SK-N-SH (cell line): Measurements from ENCODE around the gene MAPK8IP3.

Experiments
- EP300 ChIP-seq, 2 experiments: IDR thresholded peaks; 2 replicates each; pipeline versions ENCODE4 v1.4.0 to v1.6.1; 2012; ENCODE audit warnings: borderline replicate concordance in 1 of 2, low read depth in 1 of 2, low read length in 1 of 2
- EZH2phosphoT487 ChIP-seq: fragments of 200-600 bp; sonication (generic); IDR thresholded peaks from 2 replicates; pipeline ENCODE4 v1.6.1; 2017; ENCODE audit warnings: low read depth, mixed run types, mild to moderate bottlenecking, antibody characterized with exemption, moderate library complexity, borderline replicate concordance
- GABPA ChIP-seq: IDR thresholded peaks from 2 replicates; pipeline ENCODE4 v1.4.0; 2012; ENCODE audit warnings: low read depth, mild to moderate bottlenecking
- POLR2AphosphoS5 ChIP-seq: IDR thresholded peaks from 2 replicates; pipeline ENCODE4 v1.6.1; 2012; ENCODE audit warnings: low read depth, low read length
- REST ChIP-seq: IDR thresholded peaks from 2 replicates; pipeline ENCODE4 v1.6.1; 2012; ENCODE audit warnings: mild to moderate bottlenecking, low read depth, low read length, moderate library complexity
- RFX5 ChIP-seq: IDR thresholded peaks from 2 replicates; pipeline ENCODE4 v1.6.1; 2012; ENCODE audit warnings: mild to moderate bottlenecking, improper control_type of control experiment, low read length
- TF ChIP-seq, protein P1 (sequence below): fragments of 200-600 bp; sonication (generic); IDR thresholded peaks from 2 replicates; pipeline ENCODE4 v1.6.1; 2017; ENCODE audit warnings: antibody characterized with exemption, mild to moderate bottlenecking, moderate library complexity
- TF ChIP-seq, protein P2 (sequence below): IDR thresholded peaks from 2 replicates; pipeline ENCODE4; 2012

- TF ChIP-seq POLR2AphosphoS5 (no peak), GABPA (no peak), REST (no peak), RFX5 (no peak), EP300 (IDR thresholded peaks at IDR 0.05; ENCODE audit: borderline replicate concordance in 1 of 2, low read depth in 1 of 2, low read length in 1 of 2) (no peak), EZH2phosphoT487 (no peak)
- TF ChIP-seq, protein P1, sequence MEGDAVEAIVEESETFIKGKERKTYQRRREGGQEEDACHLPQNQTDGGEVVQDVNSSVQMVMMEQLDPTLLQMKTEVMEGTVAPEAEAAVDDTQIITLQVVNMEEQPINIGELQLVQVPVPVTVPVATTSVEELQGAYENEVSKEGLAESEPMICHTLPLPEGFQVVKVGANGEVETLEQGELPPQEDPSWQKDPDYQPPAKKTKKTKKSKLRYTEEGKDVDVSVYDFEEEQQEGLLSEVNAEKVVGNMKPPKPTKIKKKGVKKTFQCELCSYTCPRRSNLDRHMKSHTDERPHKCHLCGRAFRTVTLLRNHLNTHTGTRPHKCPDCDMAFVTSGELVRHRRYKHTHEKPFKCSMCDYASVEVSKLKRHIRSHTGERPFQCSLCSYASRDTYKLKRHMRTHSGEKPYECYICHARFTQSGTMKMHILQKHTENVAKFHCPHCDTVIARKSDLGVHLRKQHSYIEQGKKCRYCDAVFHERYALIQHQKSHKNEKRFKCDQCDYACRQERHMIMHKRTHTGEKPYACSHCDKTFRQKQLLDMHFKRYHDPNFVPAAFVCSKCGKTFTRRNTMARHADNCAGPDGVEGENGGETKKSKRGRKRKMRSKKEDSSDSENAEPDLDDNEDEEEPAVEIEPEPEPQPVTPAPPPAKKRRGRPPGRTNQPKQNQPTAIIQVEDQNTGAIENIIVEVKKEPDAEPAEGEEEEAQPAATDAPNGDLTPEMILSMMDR, result no peak
- TF ChIP-seq, protein P2, sequence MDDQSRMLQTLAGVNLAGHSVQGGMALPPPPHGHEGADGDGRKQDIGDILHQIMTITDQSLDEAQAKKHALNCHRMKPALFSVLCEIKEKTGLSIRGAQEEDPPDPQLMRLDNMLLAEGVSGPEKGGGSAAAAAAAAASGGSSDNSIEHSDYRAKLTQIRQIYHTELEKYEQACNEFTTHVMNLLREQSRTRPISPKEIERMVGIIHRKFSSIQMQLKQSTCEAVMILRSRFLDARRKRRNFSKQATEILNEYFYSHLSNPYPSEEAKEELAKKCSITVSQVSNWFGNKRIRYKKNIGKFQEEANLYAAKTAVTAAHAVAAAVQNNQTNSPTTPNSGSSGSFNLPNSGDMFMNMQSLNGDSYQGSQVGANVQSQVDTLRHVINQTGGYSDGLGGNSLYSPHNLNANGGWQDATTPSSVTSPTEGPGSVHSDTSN, result no peak
Measured at GRCh38 chr16:1785846-1786170, 79.8 kb downstream of the MAPK8IP3 start.
